Endothelial cell of umbilical vein (primary cell): ENCODE data around the gene RBM45. TPM values are rescaled to one million over a fixed set of nuclear protein-coding genes. Genes with fewer than 3 reads are reported as not detected.

Source experiments
- BruUV-seq: library from RNA; stranded (reverse); fragments of 400-500 nt; replicated peaks from 2 replicates; lab custom pipeline; 2021; lab: Mats Ljungman, UMichigan
- CTCF ChIA-PET: fragments of 300-600, 350-600 bp; sonication (Branson Sonifier 250); formaldehyde crosslinking; loops from one replicate; lab custom pipeline; 2021; ENCODE audit warnings: antibody characterized with exemption, inconsistent platforms; lab: Charles Lee
- POLR2A ChIA-PET: fragments of 300-600, 350-600 bp; sonication (Branson Sonifier 250); formaldehyde crosslinking; loops from one replicate; lab custom pipeline; 2021; ENCODE audit warnings: antibody characterized with exemption, inconsistent platforms; lab: Charles Lee
- DNase-seq: peaks from one replicate; pipeline ENCODE4 v3.0.0-alpha.2; 2011; ENCODE audit warnings: low read depth, low spot score
- FAIRE-seq: peaks from 2 replicates; lab custom pipeline; 2011; peaks lifted over from hg19 to GRCh38; lab: Jason Lieb, UNC
- H2AFZ ChIP-seq: 2 replicates; pipeline ENCODE4 v1.6.0; 2012; ENCODE audit warnings: low read depth, low read length, control low read depth, inconsistent platforms
- H3K27ac ChIP-seq: 2 replicates; pipeline ENCODE4 v1.5.1; 2011; ENCODE audit warnings: low read depth, mild to moderate bottlenecking, control low read depth, low read length, moderate library complexity; ENCODE audit not compliant: insufficient read depth
- H3K27me3 ChIP-seq, 2 experiments: 2 replicates each; pipeline versions ENCODE4 v1.6.0 to v1.6.1; 2011; ENCODE audit warnings: low read length in 2 of 2, mixed read lengths in 1 of 2; ENCODE audit not compliant: control insufficient read depth in 2 of 2, insufficient read depth in 2 of 2
- H3K36me3 ChIP-seq, 2 experiments: 2 replicates in 1 of 2; 3 replicates in 1 of 2; pipeline ENCODE4 v1.5.1; 2011; ENCODE audit warnings: low read length in 2 of 2, mild to moderate bottlenecking in 1 of 2, moderate library complexity in 1 of 2; ENCODE audit not compliant: control insufficient read depth in 2 of 2, insufficient read depth in 2 of 2; ENCODE audit errors: extremely low read depth in 1 of 2
- H3K4me1 ChIP-seq: 3 replicates; pipeline ENCODE4 v1.5.1; 2011; ENCODE audit warnings: mild to moderate bottlenecking, low read length; ENCODE audit not compliant: control insufficient read depth, insufficient read depth; ENCODE audit errors: extremely low read depth
- H3K4me2 ChIP-seq: 2 replicates; pipeline ENCODE4 v1.6.1; 2011; ENCODE audit warnings: low read length, control low read depth, mixed read lengths; ENCODE audit not compliant: insufficient read depth
- H3K4me3 ChIP-seq, 3 experiments: fragments of 200-600 bp in 1 of 3; sonication (generic), shearing (Covaris generic) in 1 of 3; replicated peaks in 1 of 3; 2 replicates each; pipeline ENCODE4 v1.5.1; 2011 to 2016; ENCODE audit warnings: control low read depth in 3 of 3, low read length in 3 of 3, mild to moderate bottlenecking in 2 of 3, inconsistent platforms in 1 of 3, low read depth in 1 of 3, moderate library complexity in 1 of 3; ENCODE audit not compliant: insufficient read depth in 1 of 3
- H3K79me2 ChIP-seq: 2 replicates; pipeline ENCODE4 v1.6.0; 2012; ENCODE audit warnings: low read length, inconsistent platforms; ENCODE audit not compliant: control insufficient read depth, insufficient read depth
- H3K9ac ChIP-seq: replicated peaks from 2 replicates; pipeline ENCODE3; 2011; ENCODE audit warnings: low read length, control low read depth; ENCODE audit not compliant: insufficient read depth; ENCODE audit errors: extremely low read depth
- H3K9me1 ChIP-seq: replicated peaks from 3 replicates; pipeline ENCODE4 v1.6.0; 2011; ENCODE audit warnings: mild to moderate bottlenecking, low read length; ENCODE audit not compliant: control insufficient read depth, insufficient read depth; ENCODE audit errors: extremely low read depth
- H3K9me3 ChIP-seq: replicated peaks from 2 replicates; pipeline ENCODE4 v1.5.1; 2012; ENCODE audit warnings: low read length, inconsistent platforms; ENCODE audit not compliant: control insufficient read depth, insufficient read depth
- H4K20me1 ChIP-seq: replicated peaks from 2 replicates; pipeline ENCODE3; 2011; ENCODE audit warnings: mild to moderate bottlenecking, low read length; ENCODE audit not compliant: control insufficient read depth, insufficient read depth; ENCODE audit errors: extremely low read depth
- EZH2 ChIP-seq: IDR thresholded peaks from 2 replicates; pipeline ENCODE4 v1.6.1; 2012; ENCODE audit warnings: borderline replicate concordance, low read depth, mild to moderate bottlenecking, moderate library complexity, low read length, inconsistent platforms; ENCODE audit not compliant: severe bottlenecking
- FOS ChIP-seq: IDR thresholded peaks from 2 replicates; pipeline ENCODE4 v1.6.1; 2011; ENCODE audit warnings: mild to moderate bottlenecking, low read length, moderate library complexity, borderline replicate concordance; ENCODE audit not compliant: insufficient read depth
- MYC ChIP-seq: IDR thresholded peaks from one replicate; pipeline ENCODE4 v1.6.1; 2011; ENCODE audit warnings: mild to moderate bottlenecking, low read depth, low read length
- POLR2A ChIP-seq: IDR thresholded peaks from 2 replicates; pipeline ENCODE4 v1.6.1; 2012; ENCODE audit warnings: low read depth, mild to moderate bottlenecking, control low read depth, low read length
- dilution Hi-C: fragments of 300-500 bp; cut with MboI; formaldehyde crosslinking; loops from one replicate; pipeline ENCODE4 v1.15.0; 2019; ENCODE audit warnings: low sequenced_read_pairs; ENCODE audit not compliant: extremely low pct_ligation_motif_present
- intact Hi-C: fragments of 100-400 bp; cut with micrococcal nuclease; formaldehyde crosslinking; loops from one replicate; pipeline ENCODE4 v1.10.0; 2022
- polyA plus RNA-seq, 4 experiments: library from polyadenylated mRNA; depleted of rRNA in 3 of 4; stranded (reverse) in 3 of 4; unstranded in 1 of 4; fragments of >200 nt; gene quantifications; 2 replicates each; pipeline versions ENCODE4 v1.2.1 to v1.2.3, GENCODE V29; 2011 to 2012; ENCODE audit warnings: missing spikeins in 1 of 4
- total RNA-seq: library from RNA; stranded (reverse); gene quantifications from 2 replicates; pipeline ENCODE4 v1.2.3, GENCODE V29; 2021
- TF ChIP-seq, protein P1 (sequence below), 2 donors: IDR thresholded peaks; 1 replicate in 1 of 2; 2 replicates in 1 of 2; pipeline ENCODE4 v1.5.1; 2011; ENCODE audit warnings: low read length in 2 of 2, mild to moderate bottlenecking in 2 of 2, moderate library complexity in 2 of 2, control low read depth in 1 of 2, inconsistent platforms in 1 of 2, low read depth in 1 of 2; ENCODE audit not compliant: insufficient read depth in 1 of 2; ENCODE audit errors: extremely low read depth in 1 of 2

Gene RBM45
- total and polyA plus RNA-seq, 2 donors (not counting 3 experiments of a cell fraction or from before 2014, with no cell fraction given), result 6.8 to 12.4 TPM

DNA sequence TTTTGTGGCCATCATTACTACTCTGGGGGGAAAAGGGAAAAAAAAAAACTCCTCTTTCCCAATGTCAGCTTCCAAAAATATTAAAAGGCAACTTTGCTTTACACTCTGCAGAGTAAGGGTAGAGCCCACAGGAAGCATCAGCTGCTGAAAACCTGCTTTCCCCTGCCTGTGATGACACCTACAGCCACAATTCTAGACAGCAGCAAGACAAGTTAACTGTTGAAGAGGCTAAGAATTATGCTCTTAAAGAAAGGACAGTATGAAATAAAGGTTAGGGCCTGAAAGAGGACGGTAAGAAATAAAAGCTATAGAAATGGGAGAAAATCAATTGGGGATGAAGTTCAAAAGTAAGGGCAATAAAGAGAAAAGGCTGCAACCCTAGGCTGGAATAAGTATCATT, 42.7 kb upstream of the RBM45 start:
- dilution Hi-C loops, result no loop called here
- no peak overlapping the region for H3K27ac ChIP-seq

DNA sequence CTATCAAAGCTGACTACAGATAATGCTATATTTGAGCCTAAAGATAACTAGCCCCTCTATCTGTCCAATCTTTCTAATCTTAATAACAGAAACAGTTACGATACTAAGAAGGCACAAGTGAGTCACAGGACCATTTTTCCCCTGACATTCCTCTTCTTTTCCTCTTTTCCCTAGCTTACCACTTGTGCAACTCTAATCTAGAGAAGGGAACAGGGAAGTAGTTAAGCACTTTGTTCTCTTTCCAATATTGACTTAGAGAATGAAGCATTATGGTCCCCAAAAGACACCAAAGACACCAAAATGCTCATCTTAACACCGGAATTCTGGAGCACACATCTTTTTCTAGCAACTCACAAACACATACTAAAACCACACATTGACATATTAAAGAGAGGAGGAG, 41.4 kb upstream of the RBM45 start:
- H2AFZ ChIP-seq, result no peak overlapping the region
- TF ChIP-seq FOS (no peak), POLR2A (no peak)
- TF ChIP-seq, protein P1, sequence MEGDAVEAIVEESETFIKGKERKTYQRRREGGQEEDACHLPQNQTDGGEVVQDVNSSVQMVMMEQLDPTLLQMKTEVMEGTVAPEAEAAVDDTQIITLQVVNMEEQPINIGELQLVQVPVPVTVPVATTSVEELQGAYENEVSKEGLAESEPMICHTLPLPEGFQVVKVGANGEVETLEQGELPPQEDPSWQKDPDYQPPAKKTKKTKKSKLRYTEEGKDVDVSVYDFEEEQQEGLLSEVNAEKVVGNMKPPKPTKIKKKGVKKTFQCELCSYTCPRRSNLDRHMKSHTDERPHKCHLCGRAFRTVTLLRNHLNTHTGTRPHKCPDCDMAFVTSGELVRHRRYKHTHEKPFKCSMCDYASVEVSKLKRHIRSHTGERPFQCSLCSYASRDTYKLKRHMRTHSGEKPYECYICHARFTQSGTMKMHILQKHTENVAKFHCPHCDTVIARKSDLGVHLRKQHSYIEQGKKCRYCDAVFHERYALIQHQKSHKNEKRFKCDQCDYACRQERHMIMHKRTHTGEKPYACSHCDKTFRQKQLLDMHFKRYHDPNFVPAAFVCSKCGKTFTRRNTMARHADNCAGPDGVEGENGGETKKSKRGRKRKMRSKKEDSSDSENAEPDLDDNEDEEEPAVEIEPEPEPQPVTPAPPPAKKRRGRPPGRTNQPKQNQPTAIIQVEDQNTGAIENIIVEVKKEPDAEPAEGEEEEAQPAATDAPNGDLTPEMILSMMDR (IDR thresholded peaks at IDR 0.05; ENCODE audit: extremely low read depth in 1 of 2, insufficient read depth in 1 of 2, low read depth in 1 of 2, low read length in 2 of 2), result no peak
- ChIA-PET POLR2A (no interaction called here), CTCF (no interaction called here)
- H3K4me3 ChIP-seq, result no peak overlapping the region
- no peak overlapping the region for H3K27ac ChIP-seq
- H4K20me1 ChIP-seq, result no peaks in the 10 kb centered on the region
- no peaks in the 10 kb centered on the region for H3K9me1 ChIP-seq
- H3K36me3 ChIP-seq, result no peaks in the 10 kb centered on the region
- H3K9me3 ChIP-seq, result no peaks in the 10 kb centered on the region
- no peak overlapping the region for H3K4me2 ChIP-seq
- FAIRE-seq (no peak), DNase-seq (no peak)
- H3K79me2 ChIP-seq, result no peaks in the 10 kb centered on the region
- H3K9ac ChIP-seq, result no peak overlapping the region
- peaks cover 5 to 7% of the 10 kb centered on the region in 2 experiments for H3K27me3 ChIP-seq
- intact Hi-C loops (no loop called here), dilution Hi-C loops (no loop called here)
- no TSS peak for BruUV-seq
- H3K4me1 ChIP-seq, result peaks cover 16% of the 10 kb centered on the region

More for the DNA sequence above, 42.7 kb upstream of the RBM45 start:
- H3K4me3 ChIP-seq, result no peak overlapping the region
- H3K4me2 ChIP-seq, result no peak overlapping the region
- no peaks in the 10 kb centered on the region for H3K9me3 ChIP-seq
- ChIA-PET POLR2A (no interaction called here), CTCF (interaction anchor here (1.2 kb wide), 1 partner anchor 25 kb away, joined by 3 read pairs; no protein-coding TSS in a partner anchor)
- FAIRE-seq (no peak), DNase-seq (no peak)
- H3K27me3 ChIP-seq, result peaks cover 7 to 11% of the 10 kb centered on the region in 2 experiments
- no peak overlapping the region for H2AFZ ChIP-seq
- no peak overlapping the region for H3K9ac ChIP-seq
- H3K36me3 ChIP-seq, result no peaks in the 10 kb centered on the region
- H4K20me1 ChIP-seq, result no peaks in the 10 kb centered on the region
- peaks cover 11% of the 10 kb centered on the region for H3K4me1 ChIP-seq
- no TSS peak for BruUV-seq
- TF ChIP-seq MYC (no peak), EZH2 (no peak)
- no peaks in the 10 kb centered on the region for H3K9me1 ChIP-seq
- intact Hi-C loops, result no loop called here
- H3K79me2 ChIP-seq, result no peaks in the 10 kb centered on the region
